Left renal cortex interstitium (tissue), 4 donors: Measurements from ENCODE around the gene SNAPC5. TPM values are rescaled to one million over a fixed set of nuclear protein-coding genes. Genes with fewer than 3 reads are reported as not detected.
"Not testable (repeated sequence)": the region's sequence is repeated elsewhere in the genome, so short reads cannot be mapped to it uniquely, and the experiment has no call there.

ENCODE experiments used
- DNase-seq, 4 donors: peaks; one replicate each; pipeline ENCODE4 v3.0.0-alpha.2; 2013; ENCODE audit warnings: low read depth in 4 of 4, low spot score in 2 of 4, missing footprints in 1 of 4
- polyA plus RNA-seq, 4 donors: library from polyadenylated mRNA; unstranded; fragments of 120-200 nt; gene quantifications; one replicate each; pipeline ENCODE4 v1.2.1, GENCODE V29; 2013; ENCODE audit not compliant: insufficient read length in 4 of 4

SNAPC5 gene
- polyA plus RNA-seq, result 10 to 100 TPM; 34.1 to 44.5 (median 40.2) TPM

DNA sequence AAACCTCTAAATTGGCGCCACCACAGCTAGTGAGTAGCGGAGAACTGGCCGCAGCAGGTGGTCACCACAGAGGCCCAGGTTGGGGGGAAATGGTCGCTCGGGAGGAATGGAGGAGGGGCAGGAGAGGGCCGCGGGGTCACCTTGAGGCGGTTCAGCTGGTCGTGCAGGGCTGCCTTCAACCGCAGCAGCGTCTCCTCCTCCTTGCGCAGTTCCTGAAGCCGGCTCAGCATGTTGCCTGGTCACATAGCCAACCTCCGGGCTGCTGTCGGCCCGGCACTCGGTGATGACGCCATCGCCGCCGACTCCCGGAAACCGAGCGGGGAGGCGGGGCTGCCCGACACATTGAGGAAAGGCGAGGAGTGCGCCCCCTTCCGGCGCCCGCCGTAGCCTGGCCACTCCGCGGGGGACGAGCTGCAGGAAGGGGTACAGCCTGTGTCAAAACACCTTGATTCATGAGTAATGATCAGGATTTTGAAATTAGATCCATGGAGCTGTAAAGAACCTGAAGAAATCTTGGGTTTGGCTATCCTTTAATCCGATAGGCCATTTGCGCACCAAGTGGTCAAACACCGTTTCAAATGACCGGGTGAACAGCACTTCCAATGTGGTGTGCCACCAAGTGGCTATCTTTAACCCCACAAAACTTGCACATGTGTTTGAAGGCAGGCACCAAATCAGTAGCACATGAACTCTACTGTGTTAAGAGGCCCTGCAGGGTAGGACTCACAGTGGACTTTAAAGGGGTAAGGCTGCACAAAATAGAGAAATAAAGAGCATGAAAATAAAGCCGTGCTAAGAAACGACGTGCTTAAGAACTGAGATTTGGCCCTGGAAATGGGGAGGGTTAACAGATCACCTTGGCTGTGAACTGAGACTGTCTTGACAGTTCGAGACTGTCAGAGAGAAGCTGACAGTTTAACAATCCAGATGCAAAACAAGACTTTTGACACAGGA lies at the start of gene SNAPC5:
Gene SNAPC5, minus strand, starts transcription at position 261 of the 954 bp plus-strand sequence. Its CDS starts 31 bp downstream, at position 230.
- DNase-seq, result peak; percentile 82 to 90 (median 85)

DNA sequence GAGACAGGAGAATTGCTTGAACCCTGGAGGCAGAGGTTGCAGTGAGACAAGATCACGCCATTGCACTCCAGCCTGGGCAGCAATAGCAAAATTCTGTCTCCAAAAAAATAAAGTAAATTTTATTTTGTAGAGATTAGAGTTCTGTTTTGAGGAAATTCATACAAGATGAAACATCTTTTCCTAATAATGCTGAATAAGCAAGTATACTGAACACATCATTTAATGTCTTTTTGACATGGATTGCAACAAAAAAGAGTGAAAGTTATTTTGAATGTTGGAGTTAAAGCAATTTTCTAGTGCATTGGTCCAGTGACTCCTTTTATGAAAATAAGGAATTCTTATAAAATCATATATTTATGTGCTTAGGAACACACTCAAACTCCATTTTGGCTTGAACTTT lies 47.7 kb upstream of the SNAPC5 start:
- DNase-seq, result no peak

GRCh38 chr15:66542896-66543295 lies 45.3 kb upstream of the SNAPC5 start:
- no peak for DNase-seq

DNA sequence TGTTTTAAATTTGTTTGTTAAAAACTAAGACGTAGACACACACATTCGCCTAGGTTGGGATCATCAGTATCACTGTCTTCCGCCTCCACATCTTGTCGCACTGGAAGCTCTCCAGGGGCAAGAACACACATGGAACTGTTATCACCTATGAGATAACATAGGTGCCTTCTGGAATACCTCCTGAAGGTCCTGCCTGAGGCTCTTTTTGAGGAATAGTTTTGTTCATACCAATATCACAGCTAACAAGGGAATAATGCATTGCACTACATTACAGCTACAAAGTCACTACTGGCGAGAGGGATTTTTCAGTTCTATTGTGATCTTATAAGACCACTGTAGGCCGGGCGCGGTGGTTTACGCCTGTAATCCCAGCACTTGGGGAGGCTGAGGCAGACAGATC lies 37.5 kb upstream of the SNAPC5 start:
- DNase-seq, result no peak

DNA sequence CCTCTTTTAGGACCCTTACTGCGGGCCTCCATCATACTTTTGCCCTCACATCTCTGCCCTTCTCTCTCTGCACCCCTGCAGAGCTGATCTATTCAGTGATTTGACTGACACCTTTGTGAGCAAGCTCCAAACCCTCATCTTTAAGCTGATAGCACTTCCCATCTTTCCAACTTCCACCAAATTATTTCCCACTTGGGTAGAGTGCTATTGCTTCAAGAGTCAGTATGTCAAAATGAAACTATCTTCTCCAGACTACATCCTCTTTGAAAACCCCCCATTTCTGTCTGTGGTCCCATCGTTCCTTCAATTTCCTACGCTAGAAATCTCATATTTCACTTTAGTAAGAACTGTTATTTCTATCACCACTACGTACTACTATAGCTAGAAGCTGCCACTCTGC lies 27.3 kb upstream of the SNAPC5 start:
- no peak for DNase-seq

DNA sequence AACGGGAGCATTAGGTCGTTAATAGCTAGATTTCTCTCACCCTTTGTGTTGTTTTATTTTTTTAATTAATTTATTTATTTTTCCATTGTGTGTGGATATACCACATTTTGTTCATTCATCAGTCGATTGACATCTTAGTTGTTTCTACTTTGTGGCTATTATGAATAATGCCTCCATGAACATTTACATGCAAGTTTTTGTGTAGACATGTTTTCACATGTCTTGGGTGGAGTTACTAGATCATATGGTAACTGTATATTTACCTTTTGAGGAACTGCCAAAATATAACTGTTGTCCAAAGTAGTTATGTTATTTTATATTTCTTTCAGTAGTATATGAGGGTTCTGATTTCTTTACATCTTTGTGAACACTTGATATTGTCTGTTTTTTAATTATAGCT lies 26.4 kb upstream of the SNAPC5 start:
- no peak for DNase-seq

GRCh38 chr15:66515901-66516322 lies 18.4 kb upstream of the SNAPC5 start:
- DNase-seq, result no peak

- no peak for DNase-seq
These were observed 17.0 kb upstream of the SNAPC5 start for GRCh38 chr15:66514586-66514985.

DNA sequence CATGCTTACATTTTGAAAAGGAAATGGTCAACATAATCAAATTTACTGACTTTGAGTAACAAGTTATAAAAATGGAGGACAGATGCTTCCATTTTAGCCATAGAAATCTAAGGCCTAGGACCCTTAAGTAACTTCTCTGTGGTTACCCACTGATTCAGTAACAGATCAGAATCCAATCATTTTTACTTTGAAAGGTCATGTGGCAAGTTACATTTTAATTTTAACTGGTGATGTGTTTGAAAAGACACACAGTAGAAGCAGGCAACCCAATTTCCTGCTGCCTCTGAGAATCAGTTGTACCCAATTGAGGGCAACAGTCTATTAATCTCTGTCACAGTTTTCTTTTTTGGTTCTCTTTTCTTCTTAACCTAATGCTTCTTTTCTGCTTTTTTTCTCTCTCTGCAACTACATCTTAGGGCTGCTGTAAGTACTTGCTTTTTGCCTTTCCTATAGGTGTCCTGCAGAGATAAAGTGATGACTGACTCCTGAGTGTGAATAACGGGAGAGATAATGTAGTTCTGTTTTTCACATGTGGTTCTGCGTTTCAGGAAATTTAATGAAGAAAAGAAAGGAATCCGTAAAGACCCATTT lies 10.8 kb upstream of the SNAPC5 start:
- no peak for DNase-seq

DNA sequence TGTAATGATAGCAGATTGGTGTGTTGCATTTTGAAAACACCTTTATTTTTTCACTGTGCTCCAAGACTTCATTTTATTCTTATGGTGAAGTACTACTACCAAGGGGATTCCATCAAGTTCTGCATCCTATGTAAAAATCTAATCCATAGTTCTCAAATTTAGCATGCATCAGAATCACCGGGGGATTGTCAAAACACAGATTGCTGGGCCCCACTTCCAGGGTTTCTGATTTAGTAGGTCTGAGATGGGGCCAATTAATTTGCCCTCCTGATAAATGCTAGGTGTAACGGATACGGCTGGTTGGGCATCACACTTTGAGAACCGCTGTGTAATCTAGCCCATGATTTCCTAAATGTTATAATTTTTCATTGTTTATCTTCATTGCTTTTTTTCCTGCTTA lies 8.3 kb upstream of the SNAPC5 start:
- peak in 1 of 4 donors; percentile 13 for DNase-seq

DNA sequence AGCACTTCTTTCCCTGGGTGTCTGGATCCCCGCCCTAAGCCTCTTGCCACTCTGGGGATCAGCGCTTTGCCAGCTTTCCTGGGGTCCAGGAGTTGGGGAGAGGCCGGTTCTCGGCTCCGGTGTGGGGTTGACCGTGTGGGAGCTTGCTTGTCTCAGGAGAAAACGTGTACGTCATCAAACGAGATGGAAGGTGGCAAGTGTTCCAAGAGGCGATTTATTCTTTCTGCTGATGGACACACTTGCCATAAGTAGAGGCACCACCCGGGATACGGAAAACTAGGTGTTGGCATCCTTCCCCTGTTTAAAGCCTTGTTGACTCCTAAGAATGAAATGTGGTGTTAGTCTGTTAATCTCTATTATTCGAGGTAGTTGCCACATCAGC lies 7.9 kb upstream of the SNAPC5 start:
- DNase-seq, result peak in 1 of 4 donors; percentile 58

DNA sequence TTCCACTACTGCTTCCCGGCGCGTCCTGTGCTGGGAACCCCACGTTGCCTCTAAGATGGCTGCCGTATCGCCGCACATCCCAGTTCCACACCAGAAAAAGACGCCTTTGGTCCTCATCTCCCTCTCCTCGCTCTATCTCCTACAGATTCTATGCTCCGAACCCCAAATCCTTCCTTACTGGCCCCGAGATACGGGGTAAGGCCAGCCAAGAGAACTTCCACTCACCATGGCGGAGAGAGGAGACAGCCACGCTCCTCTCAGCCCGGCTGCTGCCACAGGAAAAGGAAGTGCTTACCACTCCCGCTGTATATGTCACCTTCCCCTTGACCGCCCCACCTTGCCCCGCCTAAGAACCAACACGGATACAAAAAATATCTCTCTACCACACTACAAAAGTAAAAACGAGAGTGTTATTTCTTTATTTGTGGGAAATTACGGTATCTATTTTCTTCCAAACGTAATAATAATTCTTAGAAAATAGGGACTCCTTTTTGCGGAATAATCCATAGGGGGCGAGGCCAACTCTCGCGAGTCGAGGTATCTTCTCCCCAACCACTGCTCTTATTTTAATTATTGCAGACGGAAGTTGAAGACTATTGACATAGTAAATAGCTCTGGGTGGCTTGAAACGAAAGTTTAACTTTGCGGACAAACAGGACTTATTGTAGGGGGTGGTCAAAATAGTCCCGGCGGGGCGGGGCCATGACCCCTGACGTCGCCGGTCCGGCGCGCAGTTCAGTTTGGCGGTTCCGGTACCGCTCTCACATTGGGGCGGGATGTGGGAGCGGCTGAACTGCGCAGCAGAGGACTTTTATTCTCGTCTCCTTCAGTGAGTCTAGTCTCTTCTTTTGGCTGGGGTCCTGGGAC lies 7.2 kb upstream of the SNAPC5 start, which contains the start of the genes RPL4 and ZWILCH:
Gene RPL4, minus strand, starts transcription at position 293 of the 867 bp plus-strand sequence. Its CDS starts 65 bp downstream, at position 228.
Gene ZWILCH, plus strand, starts transcription at position 764 of the 867 bp plus-strand sequence. Its CDS starts 13 bp downstream, at position 777.
- DNase-seq, result peak; percentile 78 to 98 (median 84)

DNA sequence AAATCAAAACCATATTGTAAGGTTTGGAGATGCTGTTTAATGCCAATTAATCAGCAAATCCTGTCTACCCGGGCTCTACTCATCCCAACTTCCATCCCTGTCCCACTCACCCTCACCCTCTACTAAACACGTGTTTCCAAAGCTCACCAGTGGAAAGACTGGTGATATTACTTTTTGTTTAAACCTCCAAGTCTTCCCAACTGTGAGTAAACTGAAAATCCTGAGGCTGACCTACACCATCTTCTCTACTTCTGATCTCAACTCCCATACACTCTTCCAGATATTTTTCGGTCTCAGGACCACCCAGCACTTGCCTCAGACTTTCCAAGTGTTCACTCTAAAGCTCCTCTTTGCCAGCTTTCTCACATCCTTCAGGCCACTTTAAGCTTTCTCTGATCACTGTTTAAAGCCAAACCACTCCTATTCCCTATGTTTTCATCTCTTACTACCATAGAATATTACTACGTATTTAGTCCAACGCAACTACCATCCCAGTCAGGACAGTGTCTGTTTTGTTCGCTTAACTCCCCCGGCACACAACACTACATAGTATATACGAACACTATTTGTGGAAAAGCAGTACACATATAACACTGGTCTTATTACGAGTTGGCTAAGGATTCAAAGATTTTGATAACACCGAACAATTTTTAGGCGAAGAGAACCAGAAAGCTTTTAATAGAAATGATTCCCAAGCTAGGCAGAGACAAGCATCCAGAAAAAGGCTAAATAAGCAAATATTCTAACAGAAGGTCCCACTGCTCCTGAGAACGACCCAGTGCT lies 6.4 kb upstream of the SNAPC5 start:
- no peak for DNase-seq

DNA sequence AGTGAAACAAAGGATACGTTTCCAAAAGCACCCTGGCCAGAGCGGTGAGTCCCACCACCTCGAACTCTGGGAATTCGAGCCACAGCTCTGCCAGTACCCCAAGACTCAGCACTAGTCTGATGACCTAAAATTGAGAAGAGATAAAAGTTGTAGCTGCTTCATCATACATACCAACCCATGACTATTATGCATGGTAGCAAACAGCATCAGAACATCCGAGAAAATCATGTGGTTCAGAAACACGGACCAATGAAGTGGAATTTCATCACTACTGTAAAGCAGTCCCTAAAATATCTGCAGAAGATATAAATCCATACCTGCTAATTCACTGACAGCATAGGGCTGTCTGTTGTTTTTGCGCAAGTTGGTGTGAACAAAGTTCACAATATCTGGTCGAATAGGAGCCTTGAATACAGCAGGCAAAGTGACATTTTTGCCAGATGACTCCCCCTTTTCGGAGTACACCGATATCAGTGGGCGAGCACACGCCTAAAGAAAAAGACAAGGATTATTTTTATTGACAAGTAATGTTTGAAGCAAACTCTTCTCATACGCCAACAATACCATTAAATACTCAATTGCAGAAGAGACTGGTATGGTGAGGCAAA lies 5.6 kb upstream of the SNAPC5 start:
- DNase-seq, result not testable (repeated sequence)

GRCh38 chr15:66502491-66502890 lies 4.9 kb upstream of the SNAPC5 start:
- no peak for DNase-seq

- DNase-seq, result not testable (repeated sequence)
These were observed 2.8 kb upstream of the SNAPC5 start for GRCh38 chr15:66500346-66500745.

GRCh38 chr15:66498501-66499386 lies 1.2 kb upstream of the SNAPC5 start:
- peak in 1 of 4 donors; percentile 19 for DNase-seq

DNA sequence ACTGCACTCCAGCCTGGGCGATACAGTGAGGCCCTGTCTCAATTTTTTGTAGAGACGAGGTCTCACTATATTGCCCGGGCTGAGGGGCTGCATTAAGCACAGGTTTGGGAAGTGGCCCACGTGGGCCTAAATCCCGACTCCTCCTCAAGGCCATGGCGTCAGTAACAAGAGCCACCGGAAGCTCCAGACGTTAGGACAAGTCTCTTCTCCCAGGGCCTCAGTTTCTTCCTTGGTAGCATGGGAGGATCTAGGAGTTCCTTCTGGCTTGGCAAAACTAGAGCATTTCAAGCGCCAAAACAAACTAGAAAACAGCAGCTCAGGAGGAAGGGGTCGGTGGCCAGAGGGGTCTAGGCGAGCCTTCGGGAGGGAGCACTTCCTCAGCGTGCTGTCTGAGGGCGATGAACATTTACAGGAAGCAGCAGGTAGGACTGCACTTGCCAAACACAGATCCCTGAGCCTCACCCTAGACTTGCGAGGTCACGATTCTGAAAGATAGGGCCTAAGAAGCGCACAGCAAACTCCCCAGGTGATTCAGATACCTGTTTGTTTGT lies 536 bp downstream of the SNAPC5 start:
- DNase-seq, result no peak
